Smooth muscle cell (in vitro differentiated cells): ENCODE data around the gene MARCHF10. TPM values are rescaled to one million over a fixed set of nuclear protein-coding genes. Genes with fewer than 3 reads are reported as not detected.

Experiments
- DNase-seq: peaks from one replicate; lab custom pipeline; 2025; ENCODE audit not compliant: unreplicated experiment; lab: John Stamatoyannopoulos, UW
- H2AFZ ChIP-seq: fragments of 200-600 bp; sonication (generic); 2 replicates; pipeline ENCODE4 v1.6.0; 2016; ENCODE audit warnings: antibody characterized with exemption, low read depth, mild to moderate bottlenecking
- H3F3A ChIP-seq: fragments of 200-600 bp; sonication (generic); 2 replicates; pipeline ENCODE4 v1.6.0; 2017; ENCODE audit warnings: antibody characterized with exemption, low read depth
- H3K27ac ChIP-seq: fragments of 200-600 bp; sonication (generic); 2 replicates; pipeline ENCODE4 v1.5.1; 2016; ENCODE audit warnings: low read depth, mild to moderate bottlenecking
- H3K27me3 ChIP-seq: fragments of 200-600 bp; sonication (generic); 2 replicates; pipeline ENCODE4 v1.6.1; 2016; ENCODE audit warnings: low read depth, mild to moderate bottlenecking
- H3K36me3 ChIP-seq: fragments of 200-600 bp; sonication (generic); 2 replicates; pipeline ENCODE4 v1.5.1; 2016; ENCODE audit warnings: low read depth
- H3K4me1 ChIP-seq: fragments of 200-600 bp; sonication (generic); 2 replicates; pipeline ENCODE4 v1.5.1; 2016; ENCODE audit warnings: low read depth
- H3K4me2 ChIP-seq: fragments of 200-600 bp; sonication (generic); 2 replicates; pipeline ENCODE4 v1.6.0; 2016; ENCODE audit warnings: mild to moderate bottlenecking
- H3K4me3 ChIP-seq: fragments of 200-600 bp; sonication (generic); 2 replicates; pipeline ENCODE4 v1.5.1; 2016; ENCODE audit warnings: mild to moderate bottlenecking
- H3K79me2 ChIP-seq: fragments of 200-600 bp; sonication (generic); 2 replicates; pipeline ENCODE4 v1.6.0; 2016; ENCODE audit warnings: low read depth, mild to moderate bottlenecking
- H3K9ac ChIP-seq: fragments of 200-600 bp; sonication (generic); 2 replicates; pipeline ENCODE4 v1.6.0; 2016; ENCODE audit warnings: low read depth
- H3K9me3 ChIP-seq: fragments of 200-600 bp; sonication (generic); replicated peaks from 2 replicates; pipeline ENCODE4 v1.5.1; 2016; ENCODE audit warnings: low read depth
- H4K20me1 ChIP-seq: fragments of 200-600 bp; sonication (generic); 2 replicates; pipeline ENCODE4 v1.6.0; 2016; ENCODE audit warnings: low read depth
- WGBS: methylation state at CpG from one replicate; pipeline ENCODE4 v1.1.7; 2016; ENCODE audit warnings: low lambda C conversion rate; 5-methylcytosine and 5-hydroxymethylcytosine counted together
- polyA plus RNA-seq: library from polyadenylated mRNA; unstranded; fragments of >200 nt; fragmentation: Nextera tagmentation; extraction: Ambion mirVana; gene quantifications from 2 replicates; pipeline ENCODE4 v1.2.1, GENCODE V29; 2016
- total RNA-seq: library from RNA; depleted of rRNA; stranded (reverse); fragments of >200 nt; gene quantifications from 2 replicates; pipeline ENCODE4 v1.2.3, GENCODE V29; 2014
- TF ChIP-seq, protein P1 (sequence below): fragments of 200-600 bp; sonication (generic); IDR thresholded peaks from 2 replicates; pipeline ENCODE4 v1.5.1; 2017; ENCODE audit warnings: borderline replicate concordance, mild to moderate bottlenecking, antibody characterized with exemption; ENCODE audit not compliant: insufficient read depth, poor library complexity, severe bottlenecking

MARCHF10 gene
- total and polyA plus RNA-seq, 2 experiments from 2014 or later, result not detected

DNA sequence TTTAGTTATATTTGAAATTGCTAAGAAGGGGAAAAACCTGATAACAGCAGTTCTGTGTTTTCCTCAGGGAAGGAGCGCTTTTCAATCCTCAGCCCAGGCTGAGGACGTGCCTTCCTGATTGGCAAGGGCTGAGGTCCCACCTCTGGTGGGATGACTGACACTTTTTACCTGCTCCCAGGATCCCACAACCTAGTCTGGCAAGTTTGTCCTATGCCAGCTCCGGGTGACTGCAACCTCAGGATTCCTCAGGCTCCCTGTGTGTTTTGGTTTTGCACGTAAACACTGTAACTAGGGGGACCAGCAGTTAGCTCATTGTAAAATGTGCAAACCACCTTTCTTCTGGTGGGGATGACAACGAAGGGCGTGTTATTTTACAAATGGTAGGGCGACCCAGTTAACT, 7.5 kb downstream of the MARCHF10 start:
- Histone ChIP-seq H3K79me2 (no peaks in the 10 kb centered on the region), H3F3A (no peaks in the 10 kb centered on the region), H3K4me3 (no peak overlapping the region), H4K20me1 (no peaks in the 10 kb centered on the region), H3K9ac (peak overlapping the region; percentile 69), H2AFZ (no peak overlapping the region), H3K9me3 (no peaks in the 10 kb centered on the region), H3K27me3 (no peaks in the 10 kb centered on the region), H3K4me1 (peaks cover 8% of the 10 kb centered on the region), H3K4me2 (no peak overlapping the region), H3K27ac (peak overlapping the region; percentile 81), H3K36me3 (no peaks in the 10 kb centered on the region)
- WGBS, result 29% methylated on average over 7 of the region's 7 CpGs
- TF ChIP-seq, protein P1, sequence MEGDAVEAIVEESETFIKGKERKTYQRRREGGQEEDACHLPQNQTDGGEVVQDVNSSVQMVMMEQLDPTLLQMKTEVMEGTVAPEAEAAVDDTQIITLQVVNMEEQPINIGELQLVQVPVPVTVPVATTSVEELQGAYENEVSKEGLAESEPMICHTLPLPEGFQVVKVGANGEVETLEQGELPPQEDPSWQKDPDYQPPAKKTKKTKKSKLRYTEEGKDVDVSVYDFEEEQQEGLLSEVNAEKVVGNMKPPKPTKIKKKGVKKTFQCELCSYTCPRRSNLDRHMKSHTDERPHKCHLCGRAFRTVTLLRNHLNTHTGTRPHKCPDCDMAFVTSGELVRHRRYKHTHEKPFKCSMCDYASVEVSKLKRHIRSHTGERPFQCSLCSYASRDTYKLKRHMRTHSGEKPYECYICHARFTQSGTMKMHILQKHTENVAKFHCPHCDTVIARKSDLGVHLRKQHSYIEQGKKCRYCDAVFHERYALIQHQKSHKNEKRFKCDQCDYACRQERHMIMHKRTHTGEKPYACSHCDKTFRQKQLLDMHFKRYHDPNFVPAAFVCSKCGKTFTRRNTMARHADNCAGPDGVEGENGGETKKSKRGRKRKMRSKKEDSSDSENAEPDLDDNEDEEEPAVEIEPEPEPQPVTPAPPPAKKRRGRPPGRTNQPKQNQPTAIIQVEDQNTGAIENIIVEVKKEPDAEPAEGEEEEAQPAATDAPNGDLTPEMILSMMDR, result no peak
- no peak for DNase-seq

DNA sequence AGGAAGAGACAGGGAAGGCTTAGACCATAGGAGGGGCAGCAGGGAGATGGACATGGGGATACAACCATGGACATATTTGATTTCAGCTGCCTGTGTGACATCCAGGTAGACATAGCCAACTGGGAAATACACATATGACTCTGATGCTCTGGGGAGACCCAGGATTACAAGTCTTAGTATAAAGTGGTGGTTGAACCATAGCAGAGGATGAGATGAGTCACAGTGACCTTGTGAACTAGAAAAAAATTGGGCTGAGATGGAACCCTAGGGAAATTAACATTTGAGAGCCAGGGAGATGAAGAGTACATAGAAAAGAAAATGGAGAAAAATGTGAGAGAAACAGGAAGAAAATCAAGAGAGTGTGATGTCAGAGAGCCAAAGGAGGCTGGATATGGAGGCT, 10.2 kb downstream of the MARCHF10 start:
- Histone ChIP-seq H3K27ac (no peak overlapping the region), H3K4me3 (no peak overlapping the region), H3K4me2 (no peak overlapping the region), H3K9ac (no peak overlapping the region), H3K9me3 (no peaks in the 10 kb centered on the region), H3K27me3 (no peaks in the 10 kb centered on the region), H4K20me1 (no peaks in the 10 kb centered on the region), H3K36me3 (no peaks in the 10 kb centered on the region), H2AFZ (no peak overlapping the region), H3F3A (no peaks in the 10 kb centered on the region), H3K4me1 (no peaks in the 10 kb centered on the region), H3K79me2 (no peaks in the 10 kb centered on the region)
- DNase-seq, result no peak
- TF ChIP-seq, protein P1, result no peak

DNA sequence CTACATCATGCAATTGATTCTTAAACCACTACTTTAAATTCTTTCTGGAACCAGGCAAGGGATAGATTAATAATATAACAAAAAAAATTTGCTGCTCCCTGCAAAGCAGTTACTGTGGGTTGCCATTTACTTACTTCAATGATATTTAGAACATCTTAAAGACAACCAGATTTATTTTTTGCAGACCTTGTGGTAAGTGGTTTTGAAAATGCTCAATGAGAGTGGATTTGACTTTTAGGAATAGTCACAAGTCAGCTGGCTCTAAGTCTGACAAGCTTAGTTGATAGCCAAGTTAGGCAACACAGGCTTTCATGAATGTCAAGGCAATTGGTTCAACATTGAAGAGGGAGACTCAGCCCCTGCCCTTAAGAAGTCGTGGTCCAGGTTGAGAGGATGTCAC, 11.8 kb downstream of the MARCHF10 start:
- H3K9ac ChIP-seq, result no peak overlapping the region
- H3F3A ChIP-seq, result peaks cover 6% of the 10 kb centered on the region
- no peaks in the 10 kb centered on the region for H3K79me2 ChIP-seq
- TF ChIP-seq, protein P1, result no peak
- no peak overlapping the region for H3K4me2 ChIP-seq
- H3K27ac ChIP-seq, result no peak overlapping the region
- no peaks in the 10 kb centered on the region for H3K9me3 ChIP-seq
- no peak for DNase-seq
- H3K4me1 ChIP-seq, result peaks cover 6% of the 10 kb centered on the region
- H2AFZ ChIP-seq, result no peak overlapping the region
- H3K27me3 ChIP-seq, result no peaks in the 10 kb centered on the region
- no peak overlapping the region for H3K4me3 ChIP-seq
- H4K20me1 ChIP-seq, result no peaks in the 10 kb centered on the region
- 95% methylated on average over 1 of the region's 1 CpG for WGBS
- H3K36me3 ChIP-seq, result no peaks in the 10 kb centered on the region

DNA sequence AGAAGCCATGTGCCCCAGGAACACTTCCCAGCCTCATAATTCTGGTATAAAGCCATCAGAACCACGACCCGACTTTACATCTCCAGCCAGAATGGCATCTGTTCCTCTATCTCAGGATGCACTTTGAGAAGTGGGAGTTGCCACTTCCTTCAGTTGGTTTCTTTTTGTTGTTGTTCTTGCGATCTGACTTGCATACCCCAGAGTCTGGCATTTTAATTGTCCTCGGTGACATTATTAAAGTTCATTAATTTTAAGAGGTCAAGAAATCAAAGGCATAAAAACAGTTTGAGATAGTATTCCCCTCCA, 13.5 kb downstream of the MARCHF10 start:
- Histone ChIP-seq H2AFZ (no peak overlapping the region), H3F3A (peaks cover 11% of the 10 kb centered on the region), H3K36me3 (no peaks in the 10 kb centered on the region), H3K79me2 (no peaks in the 10 kb centered on the region), H3K4me1 (peaks cover 10% of the 10 kb centered on the region), H3K9ac (no peak overlapping the region), H3K9me3 (no peaks in the 10 kb centered on the region), H3K4me2 (no peak overlapping the region), H3K4me3 (no peak overlapping the region), H3K27ac (no peak overlapping the region), H3K27me3 (no peaks in the 10 kb centered on the region), H4K20me1 (no peaks in the 10 kb centered on the region)
- 96% methylated on average over 4 of the region's 4 CpGs for WGBS
- TF ChIP-seq, protein P1, result no peak
- DNase-seq, result no peak
